AG04450 (cell line): ENCODE measurements around the gene KCNMA1. TPM values are rescaled to one million over a fixed set of nuclear protein-coding genes. Genes with fewer than 3 reads are reported as not detected.

Source experiments
- CTCF ChIA-PET: fragments of 300-600, 350-600 bp; formaldehyde crosslinking; extraction: SDS; loops from one replicate; lab custom pipeline; 2022; ENCODE audit warnings: antibody characterized with exemption, inconsistent platforms; lab: Charles Lee
- POLR2A ChIA-PET: fragments of 350-600 bp; formaldehyde crosslinking; extraction: SDS; loops from one replicate; lab custom pipeline; 2021; ENCODE audit warnings: antibody characterized with exemption, inconsistent platforms; lab: Yijun Ruan, JAX
- DNase-seq: peaks from one replicate; pipeline ENCODE4 v3.0.0-alpha.2; 2011; ENCODE audit warnings: low read depth, low spot score
- H3K27ac ChIP-seq: one replicate; pipeline ENCODE4 v1.5.1; 2012; ENCODE audit warnings: low read depth, low read length, control low read depth
- H3K27me3 ChIP-seq: one replicate; pipeline ENCODE4 v1.6.0; 2012; ENCODE audit warnings: low read length; ENCODE audit not compliant: control insufficient read depth, insufficient read depth
- H3K4me3 ChIP-seq: 2 replicates; pipeline ENCODE4 v1.5.1; 2011; ENCODE audit warnings: mild to moderate bottlenecking, low read depth, low read length, control low read depth
- H3K9me3 ChIP-seq: 2 replicates; pipeline ENCODE4 v1.5.1; 2012; ENCODE audit warnings: low read length; ENCODE audit not compliant: control insufficient read depth, insufficient read depth
- CTCF ChIP-seq: IDR thresholded peaks from 2 replicates; pipeline ENCODE4 v1.5.1; 2011; ENCODE audit warnings: low read depth, low read length, control low read depth, inconsistent platforms
- polyA plus RNA-seq: library from polyadenylated mRNA; depleted of rRNA; stranded (reverse); fragments of >200 nt; gene quantifications from 2 replicates; pipeline ENCODE4 v1.2.3, GENCODE V29; 2011

KCNMA1 gene
- polyA plus RNA-seq, 1 experiment = 58.8 TPM

GRCh38 chr10:77168861-77169260 is 468.7 kb downstream of the KCNMA1 start:
- CTCF ChIA-PET = interaction anchor here (1.0 to 8.9 kb wide), 3 partner anchors 473 to 588 kb away, joined by 3 to 199 read pairs (median 14); no protein-coding TSS in a partner anchor

GRCh38 chr10:77168161-77168560 is 469.4 kb downstream of the KCNMA1 start:
- no peak for DNase-seq
- no peak for TF ChIP-seq CTCF
- ChIA-PET POLR2A (no interaction called here), CTCF (interaction anchor here (1.0 to 8.9 kb wide), 4 partner anchors 473 to 588 kb away, joined by 3 to 199 read pairs (median 8); no protein-coding TSS in a partner anchor)
- H3K9me3 ChIP-seq = no peaks in the 10 kb centered on the region
- H3K27me3 ChIP-seq = no peaks in the 10 kb centered on the region
- H3K4me3 ChIP-seq = no peak overlapping the region
- no peak overlapping the region for H3K27ac ChIP-seq

More at GRCh38 chr10:77168861-77169260, 468.7 kb downstream of the KCNMA1 start:
- no peak for TF ChIP-seq CTCF
- Histone ChIP-seq H3K27me3 (no peaks in the 10 kb centered on the region), H3K27ac (no peak overlapping the region), H3K4me3 (no peak overlapping the region), H3K9me3 (no peaks in the 10 kb centered on the region)
- DNase-seq = no peak
- POLR2A ChIA-PET = no interaction called here

GRCh38 chr10:77165445-77166208 is 472.0 kb downstream of the KCNMA1 start:
- no peaks in the 10 kb centered on the region for H3K27me3 ChIP-seq
- no peak for DNase-seq
- CTCF ChIA-PET = interaction anchor here (0.6 to 8.9 kb wide), 79 partner anchors 8 to 655 kb away, joined by 3 to 199 read pairs (median 4); partner anchors contain the start of gene KCNMA1
- TF ChIP-seq CTCF = peak; percentile 79
- no peak overlapping the region for H3K27ac ChIP-seq
- H3K4me3 ChIP-seq = no peak overlapping the region
- no peaks in the 10 kb centered on the region for H3K9me3 ChIP-seq
- POLR2A ChIA-PET = interaction anchor here (1.5 kb wide), 1 partner anchor 471 kb away, joined by 3 read pairs; no protein-coding TSS in a partner anchor

GRCh38 chr10:77164616-77165311 is 472.8 kb downstream of the KCNMA1 start:
- Histone ChIP-seq H3K4me3 (no peak overlapping the region), H3K9me3 (no peaks in the 10 kb centered on the region), H3K27ac (peak overlapping the region; percentile 68), H3K27me3 (no peaks in the 10 kb centered on the region)
- TF ChIP-seq CTCF = no peak
- ChIA-PET CTCF (interaction anchor here (0.5 to 8.9 kb wide), 57 partner anchors 8 to 592 kb away, joined by 3 to 199 read pairs (median 5); partner anchors contain the start of gene KCNMA1), POLR2A (interaction anchor here (0.7 to 1.5 kb wide), 3 partner anchors 156 to 477 kb away, joined by 3 to 5 read pairs (median 3); no protein-coding TSS in a partner anchor)
- DNase-seq = no peak
